ENCODE results near the gene ACBD4. TPM values are rescaled to one million over a fixed set of nuclear protein-coding genes. Genes with fewer than 3 reads are reported as not detected.

The ACBD4 gene
- total RNA-seq, 6 donors from 2014 or later = 9.7 to 68.1 (median 23.4) TPM

DNA sequence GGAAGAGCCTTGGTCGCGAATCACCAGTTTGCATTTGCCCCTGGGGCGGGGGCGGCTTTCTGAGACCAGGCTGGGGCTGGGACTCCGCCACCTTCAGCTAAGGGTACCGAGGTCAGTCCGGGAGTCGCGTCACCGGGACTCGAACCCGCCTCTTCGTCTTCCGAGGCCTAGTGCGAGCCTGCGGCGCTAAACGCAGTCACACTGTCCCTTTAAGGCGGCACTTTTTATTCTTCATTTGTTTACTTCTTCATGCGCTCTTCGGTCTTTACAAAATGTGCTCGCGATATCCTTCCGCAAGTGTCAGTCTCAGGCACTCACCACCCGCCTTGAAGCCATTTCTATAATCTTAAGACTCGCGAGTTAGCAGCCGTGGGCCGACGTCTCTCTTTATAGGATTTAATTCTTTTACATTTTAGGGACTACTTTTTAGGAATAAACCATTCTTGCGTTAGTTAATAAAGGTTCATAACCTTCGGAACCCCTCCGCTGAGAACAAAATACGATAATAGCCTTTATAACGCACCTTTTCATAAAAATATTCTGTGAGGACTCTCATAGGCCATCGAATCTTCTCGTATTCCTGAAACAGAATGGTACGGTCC is 12.2 kb downstream of the ACBD4 start:
- peak; percentile 63 to 67 for TF ChIP-seq POLR2AphosphoS5 (IDR thresholded peaks at IDR 0.05)
- TF ChIP-seq POLR2A (IDR thresholded peaks at IDR 0.05) = peak in 1 of 4 donors; percentile 50
- TF ChIP-seq, protein P1, sequence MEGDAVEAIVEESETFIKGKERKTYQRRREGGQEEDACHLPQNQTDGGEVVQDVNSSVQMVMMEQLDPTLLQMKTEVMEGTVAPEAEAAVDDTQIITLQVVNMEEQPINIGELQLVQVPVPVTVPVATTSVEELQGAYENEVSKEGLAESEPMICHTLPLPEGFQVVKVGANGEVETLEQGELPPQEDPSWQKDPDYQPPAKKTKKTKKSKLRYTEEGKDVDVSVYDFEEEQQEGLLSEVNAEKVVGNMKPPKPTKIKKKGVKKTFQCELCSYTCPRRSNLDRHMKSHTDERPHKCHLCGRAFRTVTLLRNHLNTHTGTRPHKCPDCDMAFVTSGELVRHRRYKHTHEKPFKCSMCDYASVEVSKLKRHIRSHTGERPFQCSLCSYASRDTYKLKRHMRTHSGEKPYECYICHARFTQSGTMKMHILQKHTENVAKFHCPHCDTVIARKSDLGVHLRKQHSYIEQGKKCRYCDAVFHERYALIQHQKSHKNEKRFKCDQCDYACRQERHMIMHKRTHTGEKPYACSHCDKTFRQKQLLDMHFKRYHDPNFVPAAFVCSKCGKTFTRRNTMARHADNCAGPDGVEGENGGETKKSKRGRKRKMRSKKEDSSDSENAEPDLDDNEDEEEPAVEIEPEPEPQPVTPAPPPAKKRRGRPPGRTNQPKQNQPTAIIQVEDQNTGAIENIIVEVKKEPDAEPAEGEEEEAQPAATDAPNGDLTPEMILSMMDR (IDR thresholded peaks at IDR 0.05) = peak in 1 of 6 experiments; percentile 7
- TF ChIP-seq EP300 (IDR thresholded peaks at IDR 0.05) = peak in 1 of 4 donors; percentile 29
- peak overlapping the region; percentile 94 to 99 (median 98) for H3K27ac ChIP-seq
- H3K9me3 ChIP-seq = no peaks in the 10 kb centered on the region
- 0% methylated on average over 31 to 35 of the region's 38 CpGs for WGBS, 2 donors
- DNase-seq = peak in 1 of 2 donors; percentile 76
- peaks cover 50 to 67% (median 50%) of the 10 kb centered on the region in 4 donors for H3K4me1 ChIP-seq
- no peaks in the 10 kb centered on the region for H3K27me3 ChIP-seq
- no peaks in the 10 kb centered on the region for H3K36me3 ChIP-seq
- peak; percentile 60 to 71 for ATAC-seq (ENCODE audit: low FRiP score in 2 of 2)
- peak overlapping the region; percentile 59 to 79 (median 66) for H3K4me3 ChIP-seq

DNA sequence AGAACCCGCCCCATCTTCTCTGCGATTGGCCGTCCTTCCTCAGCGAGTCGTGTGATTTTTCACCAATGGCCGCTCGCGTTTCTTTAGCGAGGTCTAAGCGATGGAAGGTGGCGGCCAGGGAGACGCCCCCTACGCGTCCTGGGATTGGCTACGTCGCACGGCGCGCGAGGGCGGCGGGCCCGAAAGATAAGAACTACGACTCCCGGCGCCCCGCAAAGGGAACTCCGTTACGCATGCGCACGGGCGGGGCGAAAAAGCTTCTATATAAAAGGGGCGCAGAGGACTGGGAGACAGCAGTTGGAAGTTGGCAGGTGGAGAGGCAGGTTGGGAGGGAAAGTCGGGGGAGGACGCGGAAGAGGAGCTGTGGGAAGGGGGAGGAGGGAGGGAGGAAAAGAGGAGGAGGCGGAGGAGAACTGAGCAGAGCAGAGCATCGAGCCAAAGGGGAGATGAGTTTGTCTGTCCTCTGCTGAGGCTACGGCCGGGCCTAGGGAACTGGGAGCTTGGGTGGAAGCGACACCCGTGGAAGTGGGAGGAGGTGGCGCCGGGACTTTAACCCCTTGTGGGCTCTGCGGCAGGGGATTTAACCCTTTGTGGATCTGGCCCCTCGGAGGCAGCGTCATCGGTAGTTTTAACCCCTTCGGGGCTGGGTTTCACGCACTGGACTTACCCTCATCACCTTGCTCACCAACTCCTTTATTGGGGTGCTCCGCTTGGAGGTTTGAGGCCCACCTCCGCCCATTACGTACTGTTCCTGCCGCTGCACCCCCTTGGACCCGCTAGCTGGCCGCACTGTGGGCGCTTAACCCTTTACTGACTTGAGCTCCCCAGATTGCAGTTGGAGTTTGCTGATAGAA is 12.9 kb downstream of the ACBD4 start, which contains the start of gene HEXIM1:
HEXIM1 (plus strand) TSS at position 293 of the 854 bp plus-strand sequence. CDS start 716 bp downstream, outside the sequence.
- peaks cover 47 to 66% (median 49%) of the 10 kb centered on the region in 4 donors for H3K4me1 ChIP-seq

DNA sequence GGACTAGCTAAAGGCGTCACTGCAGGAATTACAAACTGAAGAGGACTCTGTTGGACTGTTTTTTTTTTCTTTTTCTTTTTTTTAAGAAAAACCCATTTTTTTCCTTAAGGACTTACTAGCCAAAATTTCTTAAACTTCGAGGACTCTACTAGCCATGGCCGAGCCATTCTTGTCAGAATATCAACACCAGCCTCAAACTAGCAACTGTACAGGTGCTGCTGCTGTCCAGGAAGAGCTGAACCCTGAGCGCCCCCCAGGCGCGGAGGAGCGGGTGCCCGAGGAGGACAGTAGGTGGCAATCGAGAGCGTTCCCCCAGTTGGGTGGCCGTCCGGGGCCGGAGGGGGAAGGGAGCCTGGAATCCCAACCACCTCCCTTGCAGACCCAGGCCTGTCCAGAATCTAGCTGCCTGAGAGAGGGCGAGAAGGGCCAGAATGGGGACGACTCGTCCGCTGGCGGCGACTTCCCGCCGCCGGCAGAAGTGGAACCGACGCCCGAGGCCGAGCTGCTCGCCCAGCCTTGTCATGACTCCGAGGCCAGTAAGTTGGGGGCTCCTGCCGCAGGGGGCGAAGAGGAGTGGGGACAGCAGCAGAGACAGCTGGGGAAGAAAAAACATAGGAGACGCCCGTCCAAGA is 13.7 kb downstream of the ACBD4 start:
- Histone ChIP-seq H3K4me3 (peak overlapping the region; percentile 52 to 79 (median 60)), H3K27me3 (no peaks in the 10 kb centered on the region), H3K27ac (peak overlapping the region; percentile 94 to 99 (median 98)), H3K9me3 (no peaks in the 10 kb centered on the region), H3K4me1 (peaks cover 40 to 59% (median 42%) of the 10 kb centered on the region in 4 donors), H3K36me3 (no peaks in the 10 kb centered on the region)
- peak; percentile 90 to 93 for DNase-seq
- TF ChIP-seq, protein P1 (IDR thresholded peaks at IDR 0.05) = peak; percentile 75 to 90 (median 80)
- TF ChIP-seq POLR2A (IDR thresholded peaks at IDR 0.05) = peak in 1 of 4 donors; percentile 47
- peak; percentile 58 to 65 for TF ChIP-seq POLR2AphosphoS5 (IDR thresholded peaks at IDR 0.05)
- TF ChIP-seq EP300 (IDR thresholded peaks at IDR 0.05) = no peak
- ATAC-seq (ENCODE audit: low FRiP score in 2 of 2) = peak; percentile 72 to 74
- WGBS, 2 donors = 0% methylated on average over 23 to 30 of the region's 32 CpGs

More for the DNA sequence above, 12.9 kb downstream of the ACBD4 start, which contains the start of gene HEXIM1:
- DNase-seq (peak; percentile 99), ATAC-seq (ENCODE audit: low FRiP score in 2 of 2) (peak; percentile 88 to 95)
- no peaks in the 10 kb centered on the region for H3K36me3 ChIP-seq
- H3K27ac ChIP-seq = peak within 1 kb of the TSS; percentile 94 to 99 (median 98)
- no peaks in the 10 kb centered on the region for H3K27me3 ChIP-seq
- TF ChIP-seq POLR2A (IDR thresholded peaks at IDR 0.05) = peak; percentile 65 to 99 (median 96)
- peak in 1 of 4 donors; percentile 89 for TF ChIP-seq EP300 (IDR thresholded peaks at IDR 0.05)
- TF ChIP-seq POLR2AphosphoS5 (IDR thresholded peaks at IDR 0.05) = peak; percentile 100
- TF ChIP-seq, protein P1 (IDR thresholded peaks at IDR 0.05) = no peak
- H3K9me3 ChIP-seq = no peaks in the 10 kb centered on the region
- H3K4me3 ChIP-seq = peak within 1 kb of the TSS; percentile 59 to 79 (median 66)
- 0 to 1% methylated on average over 56 to 58 of the region's 58 CpGs for WGBS, 2 donors

DNA sequence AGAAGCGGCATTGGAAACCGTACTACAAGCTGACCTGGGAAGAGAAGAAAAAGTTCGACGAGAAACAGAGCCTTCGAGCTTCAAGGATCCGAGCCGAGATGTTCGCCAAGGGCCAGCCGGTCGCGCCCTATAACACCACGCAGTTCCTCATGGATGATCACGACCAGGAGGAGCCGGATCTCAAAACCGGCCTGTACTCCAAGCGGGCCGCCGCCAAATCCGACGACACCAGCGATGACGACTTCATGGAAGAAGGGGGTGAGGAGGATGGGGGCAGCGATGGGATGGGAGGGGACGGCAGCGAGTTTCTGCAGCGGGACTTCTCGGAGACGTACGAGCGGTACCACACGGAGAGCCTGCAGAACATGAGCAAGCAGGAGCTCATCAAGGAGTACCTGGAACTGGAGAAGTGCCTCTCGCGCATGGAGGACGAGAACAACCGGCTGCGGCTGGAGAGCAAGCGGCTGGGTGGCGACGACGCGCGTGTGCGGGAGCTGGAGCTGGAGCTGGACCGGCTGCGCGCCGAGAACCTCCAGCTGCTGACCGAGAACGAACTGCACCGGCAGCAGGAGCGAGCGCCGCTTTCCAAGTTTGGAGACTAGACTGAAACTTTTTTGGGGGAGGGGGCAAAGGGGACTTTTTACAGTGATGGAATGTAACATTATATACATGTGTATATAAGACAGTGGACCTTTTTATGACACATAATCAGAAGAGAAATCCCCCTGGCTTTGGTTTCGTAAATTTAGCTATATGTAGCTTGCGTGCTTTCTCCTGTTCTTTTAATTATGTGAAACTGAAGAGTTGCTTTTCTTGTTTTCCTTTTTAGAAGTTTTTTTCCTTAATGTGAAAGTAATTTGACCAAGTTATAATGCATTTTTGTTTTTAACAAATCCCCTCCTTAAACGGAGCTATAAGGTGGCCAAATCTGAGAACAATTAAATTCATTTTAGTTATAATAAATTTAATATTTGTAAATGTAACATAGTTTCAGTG is 14.5 kb downstream of the ACBD4 start:
- Histone ChIP-seq H3K4me3 (peak overlapping the region; percentile 52 to 79 (median 60)), H3K9me3 (no peaks in the 10 kb centered on the region), H3K36me3 (no peaks in the 10 kb centered on the region), H3K27ac (peak overlapping the region; percentile 94 to 99 (median 98)), H3K27me3 (no peaks in the 10 kb centered on the region), H3K4me1 (peaks cover 34 to 51% (median 37%) of the 10 kb centered on the region in 4 donors)
- ATAC-seq (ENCODE audit: low FRiP score in 2 of 2) (peak; percentile 2 to 12), DNase-seq (peak; percentile 81 to 90)
- TF ChIP-seq POLR2AphosphoS5 (IDR thresholded peaks at IDR 0.05) (peak; percentile 20 to 27), POLR2A (IDR thresholded peaks at IDR 0.05) (no peak)
- WGBS, 2 donors = 1 to 3% methylated on average over 24 to 55 of the region's 56 CpGs

All from upper lobe of left lung (tissue), 6 donors.